SK-N-MC (cell line): ENCODE data around the gene VPS37B.

Source experiments
- EZH2 ChIP-seq: fragments of 200-600 bp; sonication (generic); IDR thresholded peaks from one replicate; pipeline ENCODE4 v1.6.1; 2017; ENCODE audit warnings: antibody characterized with exemption
- POLR2AphosphoS5 ChIP-seq: IDR thresholded peaks from 2 replicates; pipeline ENCODE4 v1.6.1; 2012; ENCODE audit warnings: mild to moderate bottlenecking, low read depth, low read length, borderline replicate concordance

DNA sequence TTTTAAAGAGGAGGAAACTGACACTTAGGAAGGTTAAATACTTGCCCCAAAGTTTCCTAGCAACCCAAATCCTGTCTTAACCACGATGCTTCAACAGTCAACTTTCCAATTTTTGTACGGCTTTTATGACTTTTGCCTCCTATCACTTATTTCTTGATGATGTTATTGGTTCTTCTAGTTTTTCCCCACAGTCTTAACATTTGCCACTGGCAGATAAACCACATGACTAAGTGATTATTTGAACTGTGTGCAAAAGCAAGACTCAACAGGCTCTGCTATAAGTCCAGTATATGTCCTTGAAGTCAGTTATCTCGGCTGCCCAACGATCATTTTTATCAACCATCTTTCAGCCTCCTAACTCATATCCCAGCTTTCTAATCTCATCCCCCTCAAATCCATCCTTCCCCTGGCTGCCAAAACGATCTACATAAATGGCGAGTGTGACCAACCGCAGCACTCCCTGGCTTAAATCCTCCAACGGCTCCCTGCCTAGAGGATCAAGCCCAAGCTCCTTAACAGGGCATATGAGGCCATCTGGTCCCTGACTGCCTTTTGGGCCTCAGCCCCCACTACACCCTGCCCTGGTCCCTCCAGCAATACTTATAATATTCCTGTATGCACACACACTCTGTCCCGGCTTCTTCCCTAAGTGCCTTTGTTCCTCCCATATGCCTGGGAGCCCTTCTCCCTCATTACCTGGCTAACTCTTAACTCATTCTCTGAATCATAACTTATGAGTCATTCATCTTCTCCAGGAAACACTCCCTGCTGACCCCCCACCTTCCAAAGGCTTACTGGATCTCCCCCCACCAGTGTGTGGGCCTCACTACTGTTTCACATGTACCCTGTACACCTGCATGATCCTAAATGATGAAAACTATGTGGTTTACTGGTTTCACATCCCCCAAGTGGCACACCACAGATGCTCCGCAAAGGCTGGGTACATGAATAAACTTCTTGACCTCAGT is 8.8 kb downstream of the VPS37B start:
- TF ChIP-seq POLR2AphosphoS5 (no peak), EZH2 (no peak)
